Right atrium auricular region (tissue), 2 donors: ENCODE measurements around the gene RHOV. TPM values are rescaled to one million over a fixed set of nuclear protein-coding genes. Genes with fewer than 3 reads are reported as not detected.
A peak's percentile ranks its signal among the peaks of the same experiment; 100 is the strongest.

Experiments
- DNase-seq: peaks from one replicate; pipeline ENCODE4 v3.0.0-alpha.2; 2019; ENCODE audit warnings: low spot score
- H3K27ac ChIP-seq, 2 donors: fragments of 200-600 bp; sonication (generic); 1 replicate in 1 of 2; 2 replicates in 1 of 2; pipeline ENCODE4 v1.5.1; 2016 to 2019
- H3K27me3 ChIP-seq, 2 donors: fragments of 200-600 bp; sonication (generic); one replicate each; pipeline versions ENCODE4 v1.5.1 to v1.6.0; 2017 to 2019
- H3K36me3 ChIP-seq: fragments of 200-600 bp; sonication (generic); one replicate; pipeline ENCODE4 v1.5.1; 2016
- H3K4me1 ChIP-seq, 2 donors: fragments of 200-600 bp; sonication (generic); one replicate each; pipeline versions ENCODE4 v1.5.1 to v1.6.0; 2017 to 2019
- H3K4me3 ChIP-seq, 2 donors: fragments of 200-600 bp; sonication (generic); 1 replicate in 1 of 2; 2 replicates in 1 of 2; pipeline ENCODE4 v1.5.1; 2017 to 2019; ENCODE audit warnings: mild to moderate bottlenecking in 1 of 2, moderate library complexity in 1 of 2
- H3K9me3 ChIP-seq, 2 donors: fragments of 200-600 bp; sonication (generic); one replicate each; pipeline ENCODE4 v1.5.1; 2019
- total RNA-seq, 2 donors: library from RNA; depleted of rRNA; stranded (reverse); fragments of >200 nt; gene quantifications; one replicate each; pipeline ENCODE4 v1.1.0, GENCODE V29; 2016
- TF ChIP-seq, protein P1 (sequence below), 2 donors: fragments of 200-600 bp; sonication (generic); IDR thresholded peaks; one replicate each; pipeline ENCODE4 v1.5.1; 2019; ENCODE audit warnings: antibody characterized with exemption in 2 of 2

RHOV gene
- total RNA-seq, 2 donors from 2014 or later, result not detected

DNA sequence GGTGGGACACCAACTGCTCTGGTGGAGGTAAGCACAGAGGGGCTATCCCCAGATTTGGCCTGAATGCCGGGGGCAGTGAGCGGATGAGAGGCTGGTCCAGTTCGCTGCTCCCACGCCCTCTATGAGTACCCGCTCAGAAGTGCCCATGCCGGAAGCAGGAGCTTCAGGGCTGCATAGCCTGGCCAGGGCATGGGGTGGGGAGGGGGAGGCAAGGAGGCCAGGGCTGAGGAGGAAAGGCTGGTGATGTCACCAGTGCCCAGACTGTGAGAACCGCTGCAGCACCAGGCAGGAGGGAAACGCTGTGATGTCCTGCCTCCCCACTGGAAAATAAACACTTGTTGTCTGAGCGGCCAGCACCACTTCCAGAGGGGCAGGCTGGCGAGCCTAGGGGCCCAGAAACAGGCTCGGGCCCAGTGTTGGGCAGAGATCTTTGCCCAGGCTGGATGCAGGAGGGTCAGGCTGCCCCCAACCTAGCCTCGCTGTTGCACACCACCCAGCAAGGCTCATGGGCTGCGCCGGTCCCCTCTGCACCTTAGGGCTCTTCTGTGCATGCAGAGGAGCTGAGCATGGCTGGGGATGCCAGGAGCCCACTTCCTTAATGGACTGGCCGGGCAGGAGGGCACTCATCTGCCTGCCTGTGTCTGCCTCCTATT is 44.2 kb upstream of the RHOV start:
- no peaks in the 10 kb centered on the region for H3K9me3 ChIP-seq
- peak overlapping the region in 1 of 2 donors; percentile 3 for H3K4me3 ChIP-seq
- TF ChIP-seq, protein P1, sequence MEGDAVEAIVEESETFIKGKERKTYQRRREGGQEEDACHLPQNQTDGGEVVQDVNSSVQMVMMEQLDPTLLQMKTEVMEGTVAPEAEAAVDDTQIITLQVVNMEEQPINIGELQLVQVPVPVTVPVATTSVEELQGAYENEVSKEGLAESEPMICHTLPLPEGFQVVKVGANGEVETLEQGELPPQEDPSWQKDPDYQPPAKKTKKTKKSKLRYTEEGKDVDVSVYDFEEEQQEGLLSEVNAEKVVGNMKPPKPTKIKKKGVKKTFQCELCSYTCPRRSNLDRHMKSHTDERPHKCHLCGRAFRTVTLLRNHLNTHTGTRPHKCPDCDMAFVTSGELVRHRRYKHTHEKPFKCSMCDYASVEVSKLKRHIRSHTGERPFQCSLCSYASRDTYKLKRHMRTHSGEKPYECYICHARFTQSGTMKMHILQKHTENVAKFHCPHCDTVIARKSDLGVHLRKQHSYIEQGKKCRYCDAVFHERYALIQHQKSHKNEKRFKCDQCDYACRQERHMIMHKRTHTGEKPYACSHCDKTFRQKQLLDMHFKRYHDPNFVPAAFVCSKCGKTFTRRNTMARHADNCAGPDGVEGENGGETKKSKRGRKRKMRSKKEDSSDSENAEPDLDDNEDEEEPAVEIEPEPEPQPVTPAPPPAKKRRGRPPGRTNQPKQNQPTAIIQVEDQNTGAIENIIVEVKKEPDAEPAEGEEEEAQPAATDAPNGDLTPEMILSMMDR (IDR thresholded peaks at IDR 0.05), result no peak
- DNase-seq, result no peak
- H3K27ac ChIP-seq, result peak overlapping the region; percentile 33 to 61
- no peaks in the 10 kb centered on the region for H3K36me3 ChIP-seq
- no peaks in the 10 kb centered on the region for H3K27me3 ChIP-seq
- peaks cover 0 to 3% of the 10 kb centered on the region in 2 donors for H3K4me1 ChIP-seq

DNA sequence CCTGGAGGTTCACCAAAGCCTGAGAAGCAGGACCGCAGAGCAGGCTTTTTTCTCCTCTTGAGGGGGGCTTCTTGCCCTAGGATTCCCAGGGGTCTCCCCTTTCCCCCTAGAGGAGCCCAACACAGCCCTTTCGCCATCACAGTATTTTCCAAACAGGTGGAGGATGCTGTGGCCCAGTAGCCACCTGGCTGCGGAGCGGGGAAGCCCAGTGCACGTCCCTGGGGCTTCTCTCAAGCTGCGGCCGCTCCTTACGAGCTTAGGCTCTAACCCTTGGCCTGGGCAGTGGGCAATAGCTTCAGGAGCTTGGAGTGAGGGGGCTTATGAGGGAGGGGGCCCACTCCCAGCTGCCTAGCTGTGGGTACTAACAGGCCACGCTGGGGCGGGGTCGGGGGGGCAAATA is 43.6 kb upstream of the RHOV start:
- H3K36me3 ChIP-seq, result no peaks in the 10 kb centered on the region
- no peaks in the 10 kb centered on the region for H3K27me3 ChIP-seq
- no peaks in the 10 kb centered on the region for H3K9me3 ChIP-seq
- peaks cover 0 to 3% of the 10 kb centered on the region in 2 donors for H3K4me1 ChIP-seq
- DNase-seq, result no peak
- H3K4me3 ChIP-seq, result no peak overlapping the region
- TF ChIP-seq, protein P1 (IDR thresholded peaks at IDR 0.05), result no peak
- H3K27ac ChIP-seq, result peak overlapping the region; percentile 33 to 61

- TF ChIP-seq, protein P1 (IDR thresholded peaks at IDR 0.05), result no peak
- Histone ChIP-seq H3K9me3 (no peaks in the 10 kb centered on the region), H3K4me1 (peaks cover 0 to 3% of the 10 kb centered on the region in 2 donors), H3K27me3 (no peaks in the 10 kb centered on the region), H3K27ac (peak overlapping the region in 1 of 2 donors; percentile 51), H3K4me3 (no peak overlapping the region), H3K36me3 (no peaks in the 10 kb centered on the region)
- no peak for DNase-seq
Observed at GRCh38 chr15:40915679-40916078, 41.6 kb upstream of the RHOV start.

- H3K36me3 ChIP-seq, result no peaks in the 10 kb centered on the region
- H3K4me1 ChIP-seq, result peaks cover 0 to 4% of the 10 kb centered on the region in 2 donors
- no peaks in the 10 kb centered on the region for H3K9me3 ChIP-seq
- peak overlapping the region; percentile 23 to 51 for H3K27ac ChIP-seq
- no peaks in the 10 kb centered on the region for H3K27me3 ChIP-seq
- DNase-seq, result no peak
- TF ChIP-seq, protein P1 (IDR thresholded peaks at IDR 0.05), result no peak
- no peak overlapping the region for H3K4me3 ChIP-seq
Observed at GRCh38 chr15:40915116-40915661, 41.2 kb upstream of the RHOV start.

DNA sequence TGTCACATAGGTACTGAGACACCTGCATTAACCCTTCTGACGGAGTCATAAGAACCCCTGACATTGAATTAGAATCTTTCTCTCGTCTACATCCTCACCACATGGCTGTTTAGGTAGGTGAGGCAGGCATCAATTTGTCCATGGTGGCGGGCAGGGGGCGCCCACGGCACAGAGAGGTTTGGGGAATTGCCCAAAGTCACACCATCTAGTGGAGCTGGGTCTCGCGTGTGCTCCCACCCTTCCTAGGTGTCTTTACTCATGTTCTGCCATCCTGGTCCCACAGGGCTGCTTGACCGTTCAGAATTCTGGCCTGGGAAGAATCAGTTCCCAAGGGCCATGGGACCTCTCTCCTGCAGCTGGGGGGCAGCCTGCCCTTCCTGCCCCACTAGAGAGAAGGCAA is 40.5 kb upstream of the RHOV start:
- Histone ChIP-seq H3K36me3 (no peaks in the 10 kb centered on the region), H3K4me3 (no peak overlapping the region), H3K27me3 (no peaks in the 10 kb centered on the region), H3K27ac (peak overlapping the region in 1 of 2 donors; percentile 23), H3K9me3 (no peaks in the 10 kb centered on the region), H3K4me1 (peaks cover 0 to 11% of the 10 kb centered on the region in 2 donors)
- TF ChIP-seq, protein P1 (IDR thresholded peaks at IDR 0.05), result no peak
- DNase-seq, result no peak
